Occipital lobe (tissue), 2 donors: ENCODE data around the gene ADPRM. TPM values are rescaled to one million over a fixed set of nuclear protein-coding genes. Genes with fewer than 3 reads are reported as not detected.

Experiments
- DNase-seq: peaks from one replicate; lab custom pipeline; 2025; lab: John Stamatoyannopoulos, UW
- total RNA-seq: library from RNA; depleted of rRNA; stranded (reverse); fragments of >200 nt; gene quantifications from one replicate; pipeline ENCODE4 v1.2.3, GENCODE V29; 2014

ADPRM gene
- total RNA-seq, 1 donor from 2014 or later = 19.8 TPM

GRCh38 chr17:10738521-10739258, 41.3 kb downstream of the ADPRM start:
- DNase-seq = no peak

GRCh38 chr17:10739386-10739785, 42.0 kb downstream of the ADPRM start:
- no peak for DNase-seq

GRCh38 chr17:10741416-10742135, 44.2 kb downstream of the ADPRM start:
- no peak for DNase-seq

- DNase-seq = no peak
Measured at GRCh38 chr17:10742431-10742830, 45.0 kb downstream of the ADPRM start.

- no peak for DNase-seq
Measured at GRCh38 chr17:10743316-10744009, 46.1 kb downstream of the ADPRM start.

- DNase-seq = no peak
Measured at GRCh38 chr17:10744501-10745000, 47.2 kb downstream of the ADPRM start.

GRCh38 chr17:10745231-10745630, 47.8 kb downstream of the ADPRM start:
- DNase-seq = no peak

GRCh38 chr17:10748531-10749181, 51.3 kb downstream of the ADPRM start:
- no peak for DNase-seq

GRCh38 chr17:10750210-10750609, 52.8 kb downstream of the ADPRM start:
- no peak for DNase-seq

- no peak for DNase-seq
Measured at GRCh38 chr17:10751563-10751962, 54.2 kb downstream of the ADPRM start.

- no peak for DNase-seq
Measured at GRCh38 chr17:10752696-10753095, 55.3 kb downstream of the ADPRM start.

- DNase-seq = no peak
Measured at GRCh38 chr17:10754109-10754508, 56.7 kb downstream of the ADPRM start.

GRCh38 chr17:10754861-10755591, 57.6 kb downstream of the ADPRM start:
- DNase-seq = no peak

GRCh38 chr17:10755592-10756127, 58.3 kb downstream of the ADPRM start:
- no peak for DNase-seq

- DNase-seq = no peak
Measured at GRCh38 chr17:10756185-10756584, 58.8 kb downstream of the ADPRM start.

GRCh38 chr17:10756619-10757018, 59.2 kb downstream of the ADPRM start:
- no peak for DNase-seq

- no peak for DNase-seq
Measured at GRCh38 chr17:10757067-10757466, 59.7 kb downstream of the ADPRM start.

GRCh38 chr17:10757647-10758046, 60.3 kb downstream of the ADPRM start:
- DNase-seq = no peak

- DNase-seq = no peak
Measured at GRCh38 chr17:10758062-10758461, 60.7 kb downstream of the ADPRM start.
